DND-41 (cell line): Measurements from ENCODE around the gene CACNA2D3.

Experiments
- ATAC-seq: fragments of 200-7000 bp; cut with Tn5 transposase; 3 replicates; pipeline ENCODE4 v1.9.1; 2021; ENCODE audit warnings: low read depth; ENCODE audit not compliant: insufficient read depth
- DNase-seq: peaks from one replicate; pipeline ENCODE4 v3.0.0-alpha.2; 2020
- H2AFZ ChIP-seq: 2 replicates; pipeline ENCODE4 v1.6.0; 2012; ENCODE audit warnings: low read depth, low read length
- H3K27ac ChIP-seq: 2 replicates; pipeline ENCODE4 v1.5.1; 2012; ENCODE audit warnings: low read length, inconsistent platforms
- H3K27me3 ChIP-seq: fragments of 200-600 bp; sonication (generic); 2 replicates; pipeline ENCODE4 v1.6.0; 2012; ENCODE audit warnings: low read length, mild to moderate bottlenecking, inconsistent platforms; ENCODE audit not compliant: insufficient read depth, poor library complexity
- H3K36me3 ChIP-seq: 2 replicates; pipeline ENCODE4 v1.5.1; 2012; ENCODE audit warnings: low read length, inconsistent platforms; ENCODE audit not compliant: insufficient read depth
- H3K4me1 ChIP-seq: 2 replicates; pipeline ENCODE4 v1.5.1; 2012; ENCODE audit warnings: mild to moderate bottlenecking, low read length; ENCODE audit not compliant: insufficient read depth
- H3K4me2 ChIP-seq: 2 replicates; pipeline ENCODE4 v1.6.0; 2012; ENCODE audit warnings: mild to moderate bottlenecking, moderate library complexity, low read length, inconsistent platforms; ENCODE audit not compliant: insufficient read depth
- H3K4me3 ChIP-seq, 2 experiments: fragments of 200-600 bp in 1 of 2; shearing (Covaris generic) in 1 of 2; 2 replicates each; pipeline ENCODE4 v1.5.1; 2012 to 2016; ENCODE audit warnings: inconsistent platforms in 2 of 2, low read length in 2 of 2, mild to moderate bottlenecking in 2 of 2, low read depth in 1 of 2, moderate library complexity in 1 of 2
- H3K79me2 ChIP-seq: 2 replicates; pipeline ENCODE4 v1.6.0; 2012; ENCODE audit warnings: low read length, inconsistent platforms; ENCODE audit not compliant: insufficient read depth
- H3K9ac ChIP-seq: 2 replicates; pipeline ENCODE4 v1.6.0; 2012; ENCODE audit warnings: low read depth, mild to moderate bottlenecking, inconsistent platforms, low read length, moderate library complexity
- H3K9me3 ChIP-seq: 2 replicates; pipeline ENCODE4 v1.5.1; 2012; ENCODE audit warnings: low read length, moderate library complexity, mild to moderate bottlenecking, inconsistent platforms; ENCODE audit not compliant: insufficient read depth, severe bottlenecking
- H4K20me1 ChIP-seq: 2 replicates; pipeline ENCODE4 v1.6.0; 2012; ENCODE audit warnings: low read length; ENCODE audit not compliant: insufficient read depth
- CTCF ChIP-seq: IDR thresholded peaks from 2 replicates; pipeline ENCODE4 v1.5.1; 2012; ENCODE audit warnings: borderline replicate concordance, low read length, moderate library complexity, mild to moderate bottlenecking; ENCODE audit not compliant: poor library complexity, severe bottlenecking; ENCODE audit errors: extremely low read depth
- EZH2 ChIP-seq: IDR thresholded peaks from 3 replicates; pipeline ENCODE4 v1.6.1; 2012; ENCODE audit warnings: borderline replicate concordance, low read depth, mild to moderate bottlenecking, moderate library complexity, low read length, inconsistent platforms; ENCODE audit not compliant: severe bottlenecking

The CACNA2D3 gene

GRCh38 chr3:54433846-54434245, 311.5 kb downstream of the CACNA2D3 start:
- no peaks in the 10 kb centered on the region for H3K79me2 ChIP-seq
- no peak overlapping the region for H3K4me2 ChIP-seq
- TF ChIP-seq EZH2 (no peak), CTCF (peak; percentile 31)
- no peaks in the 10 kb centered on the region for H3K36me3 ChIP-seq
- no peaks in the 10 kb centered on the region for H3K27me3 ChIP-seq
- H3K27ac ChIP-seq, result no peak overlapping the region
- no peak for ATAC-seq
- no peak overlapping the region for H3K9ac ChIP-seq
- H3K4me1 ChIP-seq, result no peaks in the 10 kb centered on the region
- no peak overlapping the region for H3K4me3 ChIP-seq
- no peak overlapping the region for H2AFZ ChIP-seq
- H4K20me1 ChIP-seq, result no peaks in the 10 kb centered on the region
- DNase-seq, result no peak
- H3K9me3 ChIP-seq, result no peaks in the 10 kb centered on the region

DNA sequence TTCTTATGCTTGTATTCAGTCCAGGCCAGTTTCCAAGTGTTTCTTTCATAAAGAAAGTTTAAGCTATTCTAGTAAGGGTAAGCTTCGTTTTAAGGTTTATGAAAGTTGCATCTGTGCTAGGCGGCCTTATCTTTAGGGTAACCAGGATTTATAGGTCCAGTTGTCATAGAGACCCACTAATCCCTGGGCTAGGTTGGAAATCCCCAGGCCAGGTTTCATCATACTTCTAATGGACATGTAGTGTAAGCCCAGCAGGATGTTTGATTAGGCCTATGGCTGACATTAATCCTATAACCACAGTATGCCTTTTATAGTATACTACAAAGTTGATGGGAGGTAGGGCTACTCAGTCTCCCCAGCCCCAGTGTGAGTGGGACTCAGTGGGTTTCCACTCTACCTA, 312.4 kb downstream of the CACNA2D3 start:
- H3K27ac ChIP-seq, result no peak overlapping the region
- ATAC-seq (no peak), DNase-seq (no peak)
- no peaks in the 10 kb centered on the region for H4K20me1 ChIP-seq
- no peaks in the 10 kb centered on the region for H3K4me1 ChIP-seq
- H3K27me3 ChIP-seq, result no peaks in the 10 kb centered on the region
- no peaks in the 10 kb centered on the region for H3K36me3 ChIP-seq
- no peak overlapping the region for H3K4me3 ChIP-seq
- H3K9ac ChIP-seq, result no peak overlapping the region
- no peak for TF ChIP-seq CTCF
- no peak for TF ChIP-seq EZH2
- H3K4me2 ChIP-seq, result no peak overlapping the region
- H3K9me3 ChIP-seq, result no peaks in the 10 kb centered on the region
- no peak overlapping the region for H2AFZ ChIP-seq
- no peaks in the 10 kb centered on the region for H3K79me2 ChIP-seq

DNA sequence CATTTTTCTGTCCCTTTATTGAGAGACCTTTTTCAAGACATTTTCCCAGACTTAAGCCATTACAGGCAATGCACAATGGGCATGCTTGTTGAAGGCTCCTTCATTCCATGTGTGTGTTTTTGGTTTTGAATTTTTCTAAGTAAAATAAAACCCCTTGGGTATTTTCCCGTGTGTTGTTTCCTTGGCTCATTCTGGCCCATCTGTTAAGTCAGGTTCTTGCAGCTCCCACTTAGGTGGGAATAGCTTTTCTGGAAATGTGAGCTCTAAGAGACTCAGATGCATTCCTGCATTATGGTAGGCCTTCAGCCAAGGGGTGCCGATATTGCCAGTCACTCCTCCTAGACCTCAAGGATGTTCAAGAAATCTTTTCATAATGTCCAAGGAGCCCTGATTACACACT, 314.9 kb downstream of the CACNA2D3 start:
- H3K27me3 ChIP-seq, result no peaks in the 10 kb centered on the region
- H3K27ac ChIP-seq, result no peak overlapping the region
- H3K9ac ChIP-seq, result no peak overlapping the region
- H2AFZ ChIP-seq, result no peak overlapping the region
- DNase-seq, result no peak
- no peaks in the 10 kb centered on the region for H3K9me3 ChIP-seq
- no peaks in the 10 kb centered on the region for H3K36me3 ChIP-seq
- no peak for TF ChIP-seq EZH2
- TF ChIP-seq CTCF, result no peak
- no peak overlapping the region for H3K4me3 ChIP-seq
- no peaks in the 10 kb centered on the region for H3K4me1 ChIP-seq
- no peak for ATAC-seq
- H3K79me2 ChIP-seq, result no peaks in the 10 kb centered on the region
- H3K4me2 ChIP-seq, result no peak overlapping the region
- no peaks in the 10 kb centered on the region for H4K20me1 ChIP-seq
